Measurements from ENCODE around the gene RSPH6A. TPM values are rescaled to one million over a fixed set of nuclear protein-coding genes. Genes with fewer than 3 reads are reported as not detected.

The RSPH6A gene
- total and polyA plus RNA-seq, 2 experiments from 2014 or later: not detected

DNA sequence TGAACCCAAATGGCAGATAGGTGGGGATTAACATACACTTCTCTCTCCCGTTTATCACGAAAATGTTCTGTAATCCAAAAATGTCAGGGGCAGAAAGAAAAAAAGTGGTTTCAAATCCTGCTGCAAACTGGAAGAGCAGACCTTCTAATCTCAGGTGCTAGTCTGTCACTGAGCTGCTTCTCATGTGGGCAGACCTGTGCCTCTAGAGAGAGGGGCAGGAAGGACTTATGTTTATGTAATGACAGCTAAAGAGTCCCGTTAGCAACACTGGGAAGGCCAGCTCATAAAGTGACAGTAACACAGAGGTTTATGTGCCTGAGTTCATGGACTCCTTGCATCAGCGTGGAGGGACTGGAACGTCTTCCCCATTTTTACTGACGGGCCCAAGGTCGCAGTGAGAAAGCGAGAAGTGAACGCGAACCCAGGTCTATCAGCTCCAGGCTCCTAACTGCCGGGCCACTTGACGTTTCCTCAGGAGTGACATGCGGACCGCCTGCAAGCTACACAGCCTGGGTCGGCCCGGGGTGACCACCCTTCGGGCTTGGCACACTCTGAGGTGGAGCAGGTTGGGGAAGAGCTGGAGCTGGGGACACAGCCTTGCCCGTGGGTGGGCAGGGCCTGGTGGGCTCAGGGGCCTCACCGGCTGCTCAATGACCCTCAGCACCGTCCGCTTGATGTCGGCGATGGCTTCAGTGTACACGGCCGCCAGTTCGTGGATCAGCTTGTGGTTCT, 9.6 kb upstream of the RSPH6A start:
- Histone ChIP-seq H3F3A (ENCODE audit: insufficient read depth) (no peaks in the 10 kb centered on the region), H3K36me3 (ENCODE audit: low read depth) (peaks cover 22% of the 10 kb centered on the region; the same call in 1 of the 2 replicates)
- WGBS, 2 experiments (ENCODE audit: low coverage in 1 of 2, low lambda C conversion rate in 2 of 2, missing lambda C conversion rate in 2 of 2): 89 to 90% methylated on average over 25 of the region's 26 CpGs

DNA sequence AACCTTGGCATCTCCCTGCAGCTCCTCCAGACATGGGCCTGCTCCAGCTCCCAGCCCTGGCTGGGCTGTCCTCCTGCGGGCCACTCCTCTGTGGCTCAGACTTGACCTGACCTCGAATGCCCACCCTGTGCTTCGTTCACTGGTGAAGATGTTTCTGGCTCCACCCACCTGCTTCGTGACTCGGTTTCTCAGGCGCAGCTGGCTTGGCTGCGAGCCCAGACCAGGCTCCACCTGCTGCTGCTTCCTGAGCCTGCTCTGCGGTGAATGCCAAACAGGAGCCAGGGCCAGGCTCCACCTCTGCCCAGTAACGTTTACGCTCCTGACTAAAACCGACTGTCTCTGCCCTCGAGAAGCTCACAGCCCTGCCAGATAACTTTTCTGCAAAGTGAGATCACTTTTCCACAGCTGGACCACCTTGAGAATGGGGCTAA, 8.9 kb upstream of the RSPH6A start:
- in situ Hi-C loops (cut with MboI): no loop called here
- Histone ChIP-seq H2AFZ (no peak overlapping the region), H3K9ac (no peak overlapping the region), H3K9me3 (ENCODE audit: low read depth) (no peaks in the 10 kb centered on the region), H3K27ac (no peak overlapping the region), H3K9me2 (ENCODE audit: insufficient read depth) (no peaks in the 10 kb centered on the region), H3K27me3 (replicated peaks; ENCODE audit: insufficient read depth) (no peaks in the 10 kb centered on the region), H3K36me3 (ENCODE audit: low read depth) (peaks cover 22% of the 10 kb centered on the region; the same call in 1 of the 2 replicates), H3K79me2 (ENCODE audit: insufficient read depth) (no peaks in the 10 kb centered on the region), H3K4me1 (ENCODE audit: insufficient read depth) (no peaks in the 10 kb centered on the region), H3F3A (ENCODE audit: insufficient read depth) (no peaks in the 10 kb centered on the region), H3K4me2 (ENCODE audit: unreplicated experiment) (no peak overlapping the region), H3K4me3 (no peak overlapping the region), H4K20me1 (ENCODE audit: insufficient read depth) (no peaks in the 10 kb centered on the region)
- DNase-seq: no peak
- no peak for TF ChIP-seq EZH2phosphoT487 (IDR thresholded peaks at IDR 0.05; ENCODE audit: insufficient read depth, low read depth)
- TF ChIP-seq EZH2 (IDR thresholded peaks at IDR 0.05; ENCODE audit: insufficient read depth, poor library complexity, severe bottlenecking): no peak
- 72 to 75% methylated on average over 12 of the region's 12 CpGs for WGBS, 2 experiments (ENCODE audit: low coverage in 1 of 2, low lambda C conversion rate in 2 of 2, missing lambda C conversion rate in 2 of 2)

More for the DNA sequence above, 9.6 kb upstream of the RSPH6A start:
- Histone ChIP-seq H3K9me3 (ENCODE audit: low read depth) (no peaks in the 10 kb centered on the region), H3K4me3 (no peak overlapping the region), H3K4me2 (ENCODE audit: unreplicated experiment) (no peak overlapping the region), H2AFZ (no peak overlapping the region), H3K4me1 (ENCODE audit: insufficient read depth) (no peaks in the 10 kb centered on the region), H3K27ac (no peak overlapping the region), H3K27me3 (replicated peaks; ENCODE audit: insufficient read depth) (no peaks in the 10 kb centered on the region), H3K9ac (no peak overlapping the region), H3K9me2 (ENCODE audit: insufficient read depth) (no peaks in the 10 kb centered on the region), H4K20me1 (ENCODE audit: insufficient read depth) (no peaks in the 10 kb centered on the region), H3K79me2 (ENCODE audit: insufficient read depth) (no peaks in the 10 kb centered on the region)
- TF ChIP-seq EZH2 (IDR thresholded peaks at IDR 0.05; ENCODE audit: insufficient read depth, poor library complexity, severe bottlenecking): no peak
- no peak for TF ChIP-seq EZH2phosphoT487 (IDR thresholded peaks at IDR 0.05; ENCODE audit: insufficient read depth, low read depth)
- in situ Hi-C loops (cut with MboI): no loop called here
- DNase-seq: no peak

DNA sequence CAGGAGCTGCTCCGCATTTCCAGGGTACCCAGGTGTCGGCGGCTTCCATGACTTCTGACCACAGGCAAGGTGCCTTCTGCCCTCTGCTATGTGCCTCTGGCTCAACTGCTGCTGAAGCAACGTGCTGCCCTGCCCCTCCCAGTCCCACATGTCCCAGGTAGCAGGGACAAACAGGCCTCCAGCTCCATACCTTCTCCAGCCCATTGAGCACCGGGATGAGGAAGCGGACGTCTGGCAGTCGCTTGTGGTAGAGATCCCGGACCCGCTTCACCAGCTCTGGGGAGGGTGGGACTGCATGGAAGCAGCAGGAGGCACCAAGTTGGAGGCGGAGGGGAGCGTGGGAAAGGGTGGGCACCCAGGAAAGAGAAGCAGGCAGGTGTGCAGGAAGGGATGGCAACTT, 8.1 kb upstream of the RSPH6A start:
- Histone ChIP-seq H3K9me3 (ENCODE audit: low read depth) (no peaks in the 10 kb centered on the region), H3K9ac (no peak overlapping the region), H3K4me3 (no peak overlapping the region), H3K36me3 (ENCODE audit: low read depth) (peaks cover 18% of the 10 kb centered on the region; the same call in 1 of the 2 replicates), H3K27me3 (replicated peaks; ENCODE audit: insufficient read depth) (no peaks in the 10 kb centered on the region), H4K20me1 (ENCODE audit: insufficient read depth) (no peaks in the 10 kb centered on the region), H3K4me2 (ENCODE audit: unreplicated experiment) (no peak overlapping the region), H3K9me2 (ENCODE audit: insufficient read depth) (no peaks in the 10 kb centered on the region), H2AFZ (no peak overlapping the region), H3F3A (ENCODE audit: insufficient read depth) (no peaks in the 10 kb centered on the region), H3K79me2 (ENCODE audit: insufficient read depth) (no peaks in the 10 kb centered on the region), H3K27ac (no peak overlapping the region), H3K4me1 (ENCODE audit: insufficient read depth) (no peaks in the 10 kb centered on the region)
- 95% methylated on average over 12 of the region's 12 CpGs for WGBS, 2 experiments (ENCODE audit: low coverage in 1 of 2, low lambda C conversion rate in 2 of 2, missing lambda C conversion rate in 2 of 2)
- TF ChIP-seq EZH2phosphoT487 (IDR thresholded peaks at IDR 0.05; ENCODE audit: insufficient read depth, low read depth) (no peak), EZH2 (IDR thresholded peaks at IDR 0.05; ENCODE audit: insufficient read depth, poor library complexity, severe bottlenecking) (no peak)
- no peak for DNase-seq
- in situ Hi-C loops (cut with MboI): no loop called here

DNA sequence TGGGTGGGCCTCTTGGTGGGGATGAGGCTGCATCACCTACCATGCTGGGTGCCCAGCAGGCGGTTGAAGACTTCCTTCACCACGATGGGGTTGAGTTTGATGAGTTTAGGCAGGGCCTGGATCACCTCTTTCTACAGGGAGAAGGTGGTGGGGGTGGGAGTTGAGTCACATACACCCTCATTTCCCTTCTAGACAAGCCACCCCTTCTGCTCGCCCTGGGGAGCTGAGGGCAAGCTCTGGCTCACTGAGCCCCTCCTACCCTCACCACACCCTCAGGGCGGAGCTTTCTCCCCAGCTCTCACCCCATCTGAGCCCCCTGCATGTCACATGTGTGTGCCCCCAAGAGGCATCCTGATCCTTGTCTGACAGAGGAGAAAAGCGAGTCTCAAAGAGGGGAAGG, 7.6 kb upstream of the RSPH6A start:
- H3K36me3 ChIP-seq (ENCODE audit: low read depth): peaks cover 14% of the 10 kb centered on the region; the same call in 1 of the 2 replicates
- H3K79me2 ChIP-seq (ENCODE audit: insufficient read depth): no peaks in the 10 kb centered on the region
- WGBS, 2 experiments (ENCODE audit: low coverage in 1 of 2, low lambda C conversion rate in 2 of 2, missing lambda C conversion rate in 2 of 2): 95 to 98% methylated on average over 4 to 5 of the region's 5 CpGs
- H3K27me3 ChIP-seq (replicated peaks; ENCODE audit: insufficient read depth): no peaks in the 10 kb centered on the region
- TF ChIP-seq EZH2 (IDR thresholded peaks at IDR 0.05; ENCODE audit: insufficient read depth, poor library complexity, severe bottlenecking): no peak
- no peak for TF ChIP-seq EZH2phosphoT487 (IDR thresholded peaks at IDR 0.05; ENCODE audit: insufficient read depth, low read depth)
- H3K9me3 ChIP-seq (ENCODE audit: low read depth): no peaks in the 10 kb centered on the region
- no peaks in the 10 kb centered on the region for H4K20me1 ChIP-seq (ENCODE audit: insufficient read depth)
- DNase-seq: no peak
- H2AFZ ChIP-seq: no peak overlapping the region
- no peak overlapping the region for H3K9ac ChIP-seq
- no peak overlapping the region for H3K4me2 ChIP-seq (ENCODE audit: unreplicated experiment)
- in situ Hi-C loops (cut with MboI): no loop called here
- H3F3A ChIP-seq (ENCODE audit: insufficient read depth): no peaks in the 10 kb centered on the region
- H3K4me3 ChIP-seq: no peak overlapping the region
- no peaks in the 10 kb centered on the region for H3K4me1 ChIP-seq (ENCODE audit: insufficient read depth)
- no peak overlapping the region for H3K27ac ChIP-seq
- no peaks in the 10 kb centered on the region for H3K9me2 ChIP-seq (ENCODE audit: insufficient read depth)

Measured in GM23248 (cell line).